GM12874 (cell line): ENCODE measurements around the gene LIN7A.

Source experiments
- TF ChIP-seq, protein P1 (sequence below): IDR thresholded peaks from 2 replicates; pipeline ENCODE4 v1.5.1; 2011; ENCODE audit warnings: low read depth, mild to moderate bottlenecking, control low read depth, low read length, moderate library complexity; ENCODE audit not compliant: insufficient read depth

LIN7A gene

DNA sequence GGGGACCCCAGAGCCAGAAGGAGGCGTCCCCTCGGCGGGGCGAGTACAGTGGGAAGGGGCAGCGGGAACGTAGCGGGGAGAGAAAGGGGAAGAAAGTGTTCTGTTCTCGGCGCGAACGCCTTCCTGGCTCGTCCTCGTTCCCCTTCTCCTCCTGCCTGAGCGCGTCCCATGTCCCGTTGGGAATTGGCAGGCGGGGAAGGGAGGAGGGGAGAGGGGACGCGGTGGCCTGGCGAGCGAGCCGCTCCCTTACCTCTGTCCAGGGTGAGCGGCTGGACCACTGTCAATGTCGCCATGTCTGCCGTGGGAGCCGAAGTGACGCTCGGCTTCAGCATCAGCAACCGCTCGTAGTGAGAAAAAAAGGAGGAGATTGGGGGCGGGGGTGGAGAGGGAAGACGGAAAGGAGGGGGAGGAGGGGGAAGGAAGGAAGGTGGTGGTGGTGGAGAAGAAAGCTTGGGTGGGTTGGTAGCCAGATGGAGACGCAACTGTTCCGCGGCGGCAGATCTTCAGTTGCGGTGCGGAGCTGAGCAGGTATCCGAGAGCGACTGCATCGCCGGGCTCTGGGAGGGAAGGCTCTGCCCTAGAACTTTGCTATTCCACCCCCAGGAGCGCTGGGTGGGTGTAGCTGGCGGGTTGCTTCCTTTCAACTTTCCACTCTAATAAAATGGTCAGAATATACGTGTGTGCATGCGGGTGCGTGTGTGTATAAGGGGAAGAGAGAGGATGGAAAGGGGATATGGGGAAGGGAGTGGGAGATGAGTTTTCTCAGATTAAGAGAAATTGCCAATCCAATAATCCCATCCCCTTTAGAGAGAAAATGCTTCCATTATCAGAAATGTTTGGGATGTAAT, at the start of gene LIN7A:
TSS of gene LIN7A (minus strand) at position 544 of the 848 bp plus-strand sequence. CDS start at position 332, 212 bp downstream.
- TF ChIP-seq, protein P1, sequence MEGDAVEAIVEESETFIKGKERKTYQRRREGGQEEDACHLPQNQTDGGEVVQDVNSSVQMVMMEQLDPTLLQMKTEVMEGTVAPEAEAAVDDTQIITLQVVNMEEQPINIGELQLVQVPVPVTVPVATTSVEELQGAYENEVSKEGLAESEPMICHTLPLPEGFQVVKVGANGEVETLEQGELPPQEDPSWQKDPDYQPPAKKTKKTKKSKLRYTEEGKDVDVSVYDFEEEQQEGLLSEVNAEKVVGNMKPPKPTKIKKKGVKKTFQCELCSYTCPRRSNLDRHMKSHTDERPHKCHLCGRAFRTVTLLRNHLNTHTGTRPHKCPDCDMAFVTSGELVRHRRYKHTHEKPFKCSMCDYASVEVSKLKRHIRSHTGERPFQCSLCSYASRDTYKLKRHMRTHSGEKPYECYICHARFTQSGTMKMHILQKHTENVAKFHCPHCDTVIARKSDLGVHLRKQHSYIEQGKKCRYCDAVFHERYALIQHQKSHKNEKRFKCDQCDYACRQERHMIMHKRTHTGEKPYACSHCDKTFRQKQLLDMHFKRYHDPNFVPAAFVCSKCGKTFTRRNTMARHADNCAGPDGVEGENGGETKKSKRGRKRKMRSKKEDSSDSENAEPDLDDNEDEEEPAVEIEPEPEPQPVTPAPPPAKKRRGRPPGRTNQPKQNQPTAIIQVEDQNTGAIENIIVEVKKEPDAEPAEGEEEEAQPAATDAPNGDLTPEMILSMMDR = no peak

DNA sequence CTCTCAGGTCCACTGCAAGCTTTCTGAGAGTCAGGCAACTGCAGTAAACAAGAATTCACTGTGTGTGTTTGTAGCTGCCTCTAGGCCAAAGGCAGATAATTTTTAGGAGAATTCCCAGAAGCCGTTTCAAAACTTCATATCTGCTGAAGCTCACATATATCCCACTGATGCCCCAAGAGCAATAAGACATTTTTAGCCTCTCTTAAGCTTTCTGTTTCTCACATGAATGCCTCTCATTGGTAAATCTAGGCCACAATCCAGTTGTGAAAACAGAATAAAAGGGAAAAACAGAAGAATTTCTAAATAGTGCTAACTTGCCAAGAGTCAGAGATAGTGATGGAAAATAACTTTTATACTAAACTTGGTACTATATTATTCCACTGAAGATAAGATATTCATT, 48.5 kb upstream of the LIN7A start:
- TF ChIP-seq, protein P1 = no peak

DNA sequence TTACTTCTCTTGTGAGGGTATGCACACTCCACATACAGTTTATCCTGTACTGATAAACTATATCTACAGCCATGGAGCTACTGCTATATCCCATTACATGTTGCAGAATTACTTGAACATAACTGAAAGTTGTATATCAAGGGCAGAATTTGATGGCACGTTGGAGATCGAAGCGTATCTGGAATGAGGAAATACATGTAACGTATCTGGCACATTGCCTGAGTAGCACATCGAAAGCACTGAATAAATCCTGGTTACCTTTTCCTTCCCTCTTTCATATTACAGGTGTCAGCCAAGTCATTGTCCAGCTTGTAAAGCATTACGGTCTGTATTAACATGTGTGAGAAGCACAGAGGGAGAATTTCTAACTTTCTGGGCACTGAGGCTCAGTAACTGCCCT, 42.1 kb upstream of the LIN7A start:
- TF ChIP-seq, protein P1 = no peak

DNA sequence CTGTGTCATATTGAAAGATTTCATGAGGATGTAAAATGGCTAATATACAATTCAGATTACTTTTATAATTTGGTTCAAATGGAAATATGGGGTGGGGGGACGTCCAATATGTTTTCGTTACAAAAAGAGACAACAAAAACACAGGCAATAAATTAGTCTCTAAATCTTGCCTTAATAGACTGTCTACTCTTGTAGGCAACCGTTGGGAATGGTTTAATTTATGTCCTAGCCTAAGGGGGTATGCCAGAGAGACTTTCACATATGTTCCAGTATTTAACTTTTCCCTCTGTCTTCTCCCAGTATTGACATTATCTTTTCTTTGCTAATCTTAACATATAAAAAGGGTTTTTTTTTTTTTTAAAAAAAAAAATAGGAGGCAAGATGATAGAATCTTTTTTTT, 41.5 kb upstream of the LIN7A start:
- TF ChIP-seq, protein P1 = no peak

DNA sequence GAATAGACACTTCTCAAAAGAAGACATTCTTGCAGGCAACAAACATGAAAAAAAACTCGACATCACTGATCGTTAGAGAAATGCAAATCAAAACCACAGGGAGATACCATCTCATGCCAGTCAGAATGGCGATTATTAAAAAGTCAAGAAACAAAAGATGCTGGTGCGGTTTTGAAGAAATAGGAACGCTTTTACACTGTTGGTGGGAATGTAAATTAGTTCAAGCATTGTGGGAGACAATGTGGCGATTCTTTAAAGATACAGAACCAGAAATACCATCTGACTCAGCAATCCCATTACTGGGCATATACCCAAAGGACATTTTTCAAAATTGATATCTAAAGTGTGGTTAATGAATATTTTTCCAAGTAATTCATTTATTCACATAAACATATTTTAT, 39.6 kb upstream of the LIN7A start:
- TF ChIP-seq, protein P1 = no peak

DNA sequence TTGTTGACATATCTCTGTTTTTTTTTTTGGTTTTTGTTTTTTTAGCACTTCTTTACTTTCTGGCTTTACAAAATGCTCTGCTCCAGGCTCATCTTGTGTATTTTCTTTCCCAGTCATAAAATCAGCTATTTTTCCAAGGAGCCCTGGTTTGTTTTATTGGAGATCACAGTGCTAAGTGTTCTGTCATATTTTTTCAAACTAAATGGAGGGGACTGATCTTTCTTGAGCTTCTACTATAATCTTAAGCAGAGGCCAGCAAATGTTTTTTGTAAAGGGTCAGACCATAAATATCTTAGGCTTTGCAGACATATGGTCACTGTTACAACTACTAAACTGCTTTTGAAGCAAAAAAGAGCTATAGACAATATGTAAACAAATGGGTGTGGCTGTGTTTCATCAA, 30.6 kb upstream of the LIN7A start:
- TF ChIP-seq, protein P1 = no peak

- TF ChIP-seq, protein P1 = no peak
These were observed 29.8 kb upstream of the LIN7A start for GRCh38 chr12:80967565-80967964.
